ENCODE results near the gene RAPGEF4. TPM values are rescaled to one million over a fixed set of nuclear protein-coding genes. Genes with fewer than 3 reads are reported as not detected.

RAPGEF4 gene
- total RNA-seq, 4 donors from 2014 or later = 16.1 to 26.2 (median 21.3) TPM

DNA sequence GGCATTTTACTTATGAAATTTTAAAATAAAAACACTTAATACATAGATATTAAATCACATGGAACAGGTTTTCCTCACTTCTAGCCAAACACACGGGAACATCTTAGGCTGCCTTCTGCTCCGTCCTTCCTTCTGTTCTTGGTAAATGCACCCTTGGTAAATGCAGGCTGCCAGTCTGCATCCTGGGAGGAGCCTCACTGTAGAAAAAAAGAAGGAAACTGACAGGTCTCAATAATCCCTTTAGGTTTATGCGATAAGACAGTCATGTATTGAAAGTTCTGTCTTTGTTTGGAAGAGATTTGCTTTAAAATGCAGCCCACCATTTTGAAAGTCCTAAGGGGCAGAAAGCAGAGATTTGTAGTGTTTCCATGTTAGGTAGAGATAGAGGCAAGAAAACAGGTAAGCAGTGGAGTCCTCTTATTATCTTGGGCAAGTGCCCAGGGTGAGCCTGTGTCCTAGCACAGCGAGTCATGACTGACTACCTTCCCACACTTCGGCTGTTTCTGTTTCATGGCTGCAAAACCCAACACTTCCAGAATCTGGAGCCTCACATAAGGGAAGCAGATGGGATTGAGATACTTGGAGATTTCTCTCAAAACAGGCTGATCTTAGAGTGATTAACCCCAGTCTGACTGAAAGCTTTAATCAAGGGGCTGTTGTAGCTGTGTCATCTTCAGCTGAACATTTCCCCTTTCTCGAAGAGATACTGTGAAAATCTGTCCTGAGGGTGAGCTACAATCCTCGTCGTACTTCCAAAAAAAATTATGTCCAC, 208.6 kb downstream of the RAPGEF4 start:
- H3K27me3 ChIP-seq = no peaks in the 10 kb centered on the region
- intact Hi-C loops (cut with DNase I; ENCODE audit: low total_unique reads) = no loop called here
- no peaks in the 10 kb centered on the region for H3K4me1 ChIP-seq
- no peaks in the 10 kb centered on the region for H3K36me3 ChIP-seq
- DNase-seq = no peak
- no peak overlapping the region for H3K4me3 ChIP-seq
- H3K27ac ChIP-seq = no peak overlapping the region
- no peaks in the 10 kb centered on the region for H3K9me3 ChIP-seq
- TF ChIP-seq, protein P1, sequence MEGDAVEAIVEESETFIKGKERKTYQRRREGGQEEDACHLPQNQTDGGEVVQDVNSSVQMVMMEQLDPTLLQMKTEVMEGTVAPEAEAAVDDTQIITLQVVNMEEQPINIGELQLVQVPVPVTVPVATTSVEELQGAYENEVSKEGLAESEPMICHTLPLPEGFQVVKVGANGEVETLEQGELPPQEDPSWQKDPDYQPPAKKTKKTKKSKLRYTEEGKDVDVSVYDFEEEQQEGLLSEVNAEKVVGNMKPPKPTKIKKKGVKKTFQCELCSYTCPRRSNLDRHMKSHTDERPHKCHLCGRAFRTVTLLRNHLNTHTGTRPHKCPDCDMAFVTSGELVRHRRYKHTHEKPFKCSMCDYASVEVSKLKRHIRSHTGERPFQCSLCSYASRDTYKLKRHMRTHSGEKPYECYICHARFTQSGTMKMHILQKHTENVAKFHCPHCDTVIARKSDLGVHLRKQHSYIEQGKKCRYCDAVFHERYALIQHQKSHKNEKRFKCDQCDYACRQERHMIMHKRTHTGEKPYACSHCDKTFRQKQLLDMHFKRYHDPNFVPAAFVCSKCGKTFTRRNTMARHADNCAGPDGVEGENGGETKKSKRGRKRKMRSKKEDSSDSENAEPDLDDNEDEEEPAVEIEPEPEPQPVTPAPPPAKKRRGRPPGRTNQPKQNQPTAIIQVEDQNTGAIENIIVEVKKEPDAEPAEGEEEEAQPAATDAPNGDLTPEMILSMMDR (IDR thresholded peaks at IDR 0.05) = no peak
- TF ChIP-seq POLR2A (IDR thresholded peaks at IDR 0.05) = no peak

DNA sequence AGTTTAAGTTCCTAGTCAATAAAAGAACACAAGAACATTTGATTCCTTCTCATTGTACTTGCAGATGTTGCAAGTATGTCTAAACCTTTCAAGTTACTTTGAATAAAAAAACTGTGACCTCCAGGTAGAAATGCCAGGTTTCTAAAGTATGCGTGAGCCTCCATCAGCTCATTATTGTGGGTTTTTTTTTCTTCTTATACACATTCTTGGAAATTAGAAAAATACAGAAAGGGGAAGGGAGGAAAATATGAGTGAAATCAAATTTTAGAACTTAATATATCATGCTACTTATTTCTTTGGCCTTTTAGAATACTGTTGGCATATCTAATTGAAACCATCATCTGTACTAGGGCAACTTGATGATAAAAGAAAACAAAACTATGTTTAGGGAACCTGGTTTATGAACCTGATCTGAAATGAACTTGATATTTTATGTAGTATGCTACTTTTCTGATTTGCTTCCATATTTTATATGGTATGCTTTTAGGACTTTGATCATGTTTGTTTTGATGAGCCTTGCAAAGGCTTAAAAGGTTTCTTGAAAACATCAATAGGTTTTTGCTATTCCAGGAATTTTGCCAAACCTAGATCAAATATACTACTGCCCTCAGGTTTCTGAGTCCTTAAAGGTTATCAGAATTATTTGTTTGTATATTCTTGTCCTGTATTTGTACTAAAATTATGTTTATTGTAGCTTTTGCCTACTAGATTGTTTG, 209.3 kb downstream of the RAPGEF4 start:
- no peaks in the 10 kb centered on the region for H3K36me3 ChIP-seq

DNA sequence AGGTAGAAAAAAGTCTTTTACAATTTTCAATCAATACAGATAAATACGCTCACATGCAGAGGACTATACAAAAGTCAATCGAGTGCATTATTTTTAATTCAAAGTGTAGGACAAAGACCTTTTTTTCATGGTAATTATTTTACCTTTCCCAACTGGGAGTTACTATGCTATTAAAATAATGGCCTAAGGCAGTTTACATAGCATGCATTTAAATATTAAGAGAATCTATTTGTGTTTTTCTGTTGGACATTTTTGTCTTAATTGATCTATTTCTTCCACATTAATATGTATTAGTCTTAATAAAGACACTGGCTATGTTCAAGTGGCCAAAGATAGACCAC, 209.8 kb downstream of the RAPGEF4 start:
- no peaks in the 10 kb centered on the region for H3K4me1 ChIP-seq
- DNase-seq = no peak
- TF ChIP-seq POLR2A (IDR thresholded peaks at IDR 0.05) = no peak
- TF ChIP-seq, protein P1 (IDR thresholded peaks at IDR 0.05) = no peak

More for the DNA sequence above, 209.3 kb downstream of the RAPGEF4 start:
- no peaks in the 10 kb centered on the region for H3K27me3 ChIP-seq
- H3K4me1 ChIP-seq = no peaks in the 10 kb centered on the region
- no peaks in the 10 kb centered on the region for H3K9me3 ChIP-seq
- intact Hi-C loops (cut with DNase I; ENCODE audit: low total_unique reads) = no loop called here
- TF ChIP-seq, protein P1 (IDR thresholded peaks at IDR 0.05) = no peak
- TF ChIP-seq POLR2A (IDR thresholded peaks at IDR 0.05) = no peak
- no peak for DNase-seq
- H3K4me3 ChIP-seq = no peak overlapping the region
- no peak overlapping the region for H3K27ac ChIP-seq

DNA sequence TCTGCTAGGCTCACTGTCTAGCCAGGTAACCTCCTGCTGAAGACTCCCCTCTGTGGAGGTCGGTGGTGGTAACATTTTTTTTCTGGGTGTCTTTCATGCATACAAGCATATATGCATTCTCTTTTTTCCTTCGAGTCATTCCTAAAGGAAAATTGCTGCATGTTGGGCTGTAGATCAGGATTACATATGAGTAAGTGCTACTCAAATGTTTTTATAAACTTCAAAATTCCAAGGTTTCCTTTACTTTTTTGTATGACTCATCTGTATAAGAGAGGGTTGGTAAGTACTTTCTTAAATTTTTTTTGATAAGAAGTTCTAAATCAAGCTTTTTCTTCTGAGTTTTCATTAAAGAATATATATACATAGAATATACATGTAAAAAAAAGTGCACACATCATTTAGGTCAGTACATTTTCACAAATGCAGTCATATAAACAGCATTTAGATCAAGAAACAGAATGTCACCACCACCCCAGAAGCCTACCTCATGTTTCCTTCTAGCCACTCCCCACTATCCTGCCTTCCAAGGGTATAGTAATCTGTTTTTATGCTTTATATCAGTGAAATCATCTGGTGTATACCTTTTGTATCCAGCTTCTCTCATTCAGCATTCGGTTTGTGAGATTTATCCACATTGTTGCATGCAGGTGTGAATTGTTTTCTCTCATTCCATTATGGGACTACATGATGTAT, 212.0 kb downstream of the RAPGEF4 start:
- H3K36me3 ChIP-seq = no peaks in the 10 kb centered on the region

More for the DNA sequence above, 209.8 kb downstream of the RAPGEF4 start:
- H3K4me3 ChIP-seq = no peak overlapping the region
- intact Hi-C loops (cut with DNase I; ENCODE audit: low total_unique reads) = no loop called here
- no peak overlapping the region for H3K27ac ChIP-seq
- H3K27me3 ChIP-seq = no peaks in the 10 kb centered on the region
- H3K9me3 ChIP-seq = no peaks in the 10 kb centered on the region
- no peaks in the 10 kb centered on the region for H3K36me3 ChIP-seq

More for the DNA sequence above, 212.0 kb downstream of the RAPGEF4 start:
- no peak overlapping the region for H3K27ac ChIP-seq
- no peak for TF ChIP-seq POLR2A (IDR thresholded peaks at IDR 0.05)
- TF ChIP-seq, protein P1 (IDR thresholded peaks at IDR 0.05) = no peak
- intact Hi-C loops (cut with DNase I; ENCODE audit: low total_unique reads) = no loop called here
- H3K4me1 ChIP-seq = no peaks in the 10 kb centered on the region
- no peaks in the 10 kb centered on the region for H3K27me3 ChIP-seq
- DNase-seq = no peak
- H3K4me3 ChIP-seq = no peak overlapping the region
- no peaks in the 10 kb centered on the region for H3K9me3 ChIP-seq
